Osteocyte (in vitro differentiated cells): ENCODE data around the gene ZNF277. TPM values are rescaled to one million over a fixed set of nuclear protein-coding genes. Genes with fewer than 3 reads are reported as not detected.

ENCODE experiments used
- DNase-seq: peaks from one replicate; pipeline ENCODE4 v3.0.0; 2021; ENCODE audit warnings: mixed read lengths; ENCODE audit not compliant: unreplicated experiment; ENCODE audit errors: extremely low spot score
- H3K27ac Mint-ChIP-seq: one replicate; pipeline ENCODE4 v1.8.0; 2021; ENCODE audit warnings: mild to moderate bottlenecking, mixed read lengths; ENCODE audit not compliant: unreplicated experiment
- H3K27me3 Mint-ChIP-seq: one replicate; pipeline ENCODE4 v1.8.0; 2021; ENCODE audit warnings: mixed read lengths; ENCODE audit not compliant: unreplicated experiment
- H3K36me3 Mint-ChIP-seq: one replicate; pipeline ENCODE4 v1.8.0; 2021; ENCODE audit warnings: mixed read lengths; ENCODE audit not compliant: unreplicated experiment
- H3K4me1 Mint-ChIP-seq: one replicate; pipeline ENCODE4 v1.8.0; 2021; ENCODE audit warnings: mixed read lengths; ENCODE audit not compliant: unreplicated experiment
- H3K4me3 Mint-ChIP-seq: one replicate; pipeline ENCODE4 v1.8.0; 2021; ENCODE audit warnings: mild to moderate bottlenecking, moderate library complexity, mixed read lengths; ENCODE audit not compliant: unreplicated experiment
- H3K9me3 Mint-ChIP-seq: one replicate; pipeline ENCODE4 v1.8.0; 2021; ENCODE audit warnings: mixed read lengths; ENCODE audit not compliant: unreplicated experiment
- CTCF ChIP-seq: fragments of 200-600 bp; sonication (generic); IDR thresholded peaks from 2 replicates; pipeline ENCODE4 v1.5.0; 2021; ENCODE audit warnings: antibody characterized with exemption, mild to moderate bottlenecking, moderate library complexity
- total RNA-seq: library from RNA; stranded (reverse); gene quantifications from 2 replicates; pipeline ENCODE4 v1.2.1, GENCODE V29; 2021

The ZNF277 gene
- total RNA-seq, 1 donor from 2014 or later, result 28.1 TPM

- peaks cover 3% of the 10 kb centered on the region for H3K9me3 Mint-ChIP-seq
- no peaks in the 10 kb centered on the region for H3K4me1 Mint-ChIP-seq
- H3K27ac Mint-ChIP-seq, result no peak overlapping the region
- H3K36me3 Mint-ChIP-seq, result peaks cover 19% of the 10 kb centered on the region
- no peak for TF ChIP-seq CTCF
- no peaks in the 10 kb centered on the region for H3K27me3 Mint-ChIP-seq
- no peak overlapping the region for H3K4me3 Mint-ChIP-seq
- no peak for DNase-seq
Observed at GRCh38 chr7:112336936-112337576, 130.6 kb downstream of the ZNF277 start.

- no peaks in the 10 kb centered on the region for H3K4me1 Mint-ChIP-seq
- no peak overlapping the region for H3K4me3 Mint-ChIP-seq
- peaks cover 25% of the 10 kb centered on the region for H3K36me3 Mint-ChIP-seq
- H3K27me3 Mint-ChIP-seq, result no peaks in the 10 kb centered on the region
- TF ChIP-seq CTCF, result no peak
- no peak for DNase-seq
- H3K9me3 Mint-ChIP-seq, result peaks cover 3% of the 10 kb centered on the region
- H3K27ac Mint-ChIP-seq, result no peak overlapping the region
Observed at GRCh38 chr7:112337892-112338291, 131.4 kb downstream of the ZNF277 start.

- H3K4me1 Mint-ChIP-seq, result no peaks in the 10 kb centered on the region
- TF ChIP-seq CTCF, result no peak
- no peaks in the 10 kb centered on the region for H3K27me3 Mint-ChIP-seq
- H3K36me3 Mint-ChIP-seq, result peaks cover 33% of the 10 kb centered on the region
- DNase-seq, result no peak
- no peak overlapping the region for H3K4me3 Mint-ChIP-seq
- H3K27ac Mint-ChIP-seq, result no peak overlapping the region
- peaks cover 3% of the 10 kb centered on the region for H3K9me3 Mint-ChIP-seq
Observed at GRCh38 chr7:112338786-112339185, 132.3 kb downstream of the ZNF277 start.

- TF ChIP-seq CTCF, result no peak
- H3K27me3 Mint-ChIP-seq, result no peaks in the 10 kb centered on the region
- DNase-seq, result no peak
- H3K4me3 Mint-ChIP-seq, result no peak overlapping the region
- peaks cover 4% of the 10 kb centered on the region for H3K9me3 Mint-ChIP-seq
- H3K36me3 Mint-ChIP-seq, result peaks cover 37% of the 10 kb centered on the region
- no peak overlapping the region for H3K27ac Mint-ChIP-seq
- no peaks in the 10 kb centered on the region for H3K4me1 Mint-ChIP-seq
Observed at GRCh38 chr7:112341464-112341863, 135.0 kb downstream of the ZNF277 start.

GRCh38 chr7:112346381-112347060, 140.0 kb downstream of the ZNF277 start:
- Mint-ChIP-seq H3K4me1 (peaks cover 12% of the 10 kb centered on the region), H3K9me3 (peaks cover 4% of the 10 kb centered on the region), H3K27ac (no peak overlapping the region), H3K4me3 (no peak overlapping the region), H3K27me3 (no peaks in the 10 kb centered on the region), H3K36me3 (peaks cover 37% of the 10 kb centered on the region)
- DNase-seq, result no peak
- TF ChIP-seq CTCF, result no peak
